GM15510 (cell line): ENCODE measurements around the gene C3orf49.

Experiments used
- POLR2A ChIP-seq: IDR thresholded peaks from 3 replicates; pipeline ENCODE4 v1.6.1; 2011; ENCODE audit warnings: borderline replicate concordance; ENCODE audit not compliant: insufficient read length; ENCODE audit errors: extremely low read depth

C3orf49 gene, protein sequence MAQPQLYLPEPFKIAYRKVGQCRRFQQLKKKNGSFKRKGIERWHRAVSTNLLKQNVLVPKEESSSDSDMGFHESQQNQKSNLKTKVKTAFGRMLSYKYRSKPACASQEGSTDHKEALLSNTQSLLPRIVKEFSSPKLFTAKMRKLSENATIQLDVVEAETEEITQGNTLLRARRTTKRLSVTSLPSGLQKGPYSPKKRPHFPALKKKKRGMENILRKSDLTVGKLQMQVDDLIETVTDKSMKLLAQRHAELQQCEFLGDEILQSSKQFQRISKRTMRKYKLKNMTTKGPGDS

DNA sequence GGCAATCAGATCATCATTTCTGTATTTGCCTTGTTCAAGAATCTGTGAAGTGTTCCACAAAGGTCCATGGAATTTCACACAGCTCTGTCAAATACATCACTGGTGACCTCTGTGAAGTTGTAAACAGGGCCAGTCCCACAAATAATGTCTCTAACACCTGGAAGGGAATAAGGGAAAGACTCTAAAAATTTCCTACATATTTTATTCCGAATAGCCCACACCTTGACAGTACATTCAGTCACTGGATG, at the start of gene C3orf49:
Gene C3orf49, plus strand, starts transcription at position 149 of the 248 bp plus-strand sequence. CDS start 173 bp downstream, outside the sequence.
- no peak for TF ChIP-seq POLR2A

DNA sequence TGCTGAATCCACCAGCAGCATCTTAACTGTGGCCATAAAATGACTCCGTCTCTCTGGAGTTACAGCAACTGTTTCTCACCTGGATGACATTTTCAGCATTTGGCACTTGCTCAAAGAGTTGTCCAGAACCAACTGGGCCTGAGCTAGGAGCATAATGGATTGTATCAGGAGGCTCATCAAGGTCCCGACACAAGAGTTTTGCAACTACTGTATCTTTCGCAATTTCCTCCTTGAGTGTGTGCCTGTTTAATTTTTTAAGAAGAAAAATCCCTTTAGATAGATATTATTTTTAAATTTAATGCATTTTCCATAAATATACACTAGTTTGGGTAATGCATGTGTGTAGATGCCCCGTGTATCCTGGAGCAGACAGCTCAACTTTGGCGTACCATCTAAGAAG, 44.3 kb upstream of the C3orf49 start:
- TF ChIP-seq POLR2A = no peak

DNA sequence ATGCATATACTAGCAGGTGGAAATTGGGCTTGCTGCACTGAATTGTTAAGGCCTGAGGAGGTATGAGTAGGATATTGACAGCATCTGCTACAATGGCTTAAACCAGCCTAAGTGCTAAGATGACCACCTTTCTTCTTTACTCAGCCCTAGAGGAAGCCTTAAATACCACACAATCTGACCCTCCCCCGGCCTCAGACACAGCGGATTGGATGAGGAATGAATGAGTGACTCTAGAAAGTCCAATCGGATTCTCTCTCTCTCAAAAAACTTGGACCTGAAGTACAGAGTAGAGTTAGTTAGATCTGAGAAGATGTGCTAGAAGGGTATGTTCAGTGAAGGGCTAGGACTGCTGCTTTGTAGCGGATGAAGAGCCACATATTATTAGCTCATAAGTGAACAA, 39.9 kb upstream of the C3orf49 start:
- no peak for TF ChIP-seq POLR2A

DNA sequence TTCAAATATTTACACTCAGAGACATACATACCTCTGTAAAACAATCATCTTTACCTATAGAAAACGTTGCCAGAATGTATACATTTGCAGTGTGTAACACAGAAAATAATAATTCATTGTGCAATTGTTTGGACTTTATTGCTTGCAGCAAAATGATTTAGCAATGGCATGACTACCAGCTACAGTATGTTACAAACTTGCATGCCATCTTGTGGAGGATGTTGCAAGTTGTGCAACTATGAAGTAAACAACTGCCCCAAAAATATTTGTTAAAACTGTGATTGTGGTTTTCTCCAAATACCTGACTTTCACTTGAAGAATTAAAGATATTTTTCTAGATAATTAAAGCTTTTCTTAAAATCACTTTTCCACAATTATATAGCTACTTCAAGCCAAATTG, 27.1 kb upstream of the C3orf49 start:
- TF ChIP-seq POLR2A = no peak

DNA sequence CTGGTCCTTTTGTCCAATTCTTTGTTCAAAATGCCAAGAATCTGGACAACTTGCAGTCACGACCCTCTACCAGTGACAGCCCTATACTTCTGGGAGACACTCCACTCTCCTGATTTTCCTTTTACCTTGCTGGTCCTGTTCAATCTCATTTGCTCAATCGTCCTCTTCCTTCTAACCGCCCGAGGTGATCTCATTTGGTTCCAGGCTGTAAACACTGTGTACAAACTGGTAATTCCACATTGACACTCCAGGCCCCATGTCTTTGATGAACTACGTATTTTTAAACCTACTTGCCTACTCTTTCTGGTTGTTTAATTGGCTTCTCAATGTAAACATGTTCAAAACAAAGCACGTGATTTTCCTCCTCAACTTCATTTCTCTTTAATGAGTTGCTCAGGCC, 23.7 kb upstream of the C3orf49 start:
- TF ChIP-seq POLR2A = no peak

DNA sequence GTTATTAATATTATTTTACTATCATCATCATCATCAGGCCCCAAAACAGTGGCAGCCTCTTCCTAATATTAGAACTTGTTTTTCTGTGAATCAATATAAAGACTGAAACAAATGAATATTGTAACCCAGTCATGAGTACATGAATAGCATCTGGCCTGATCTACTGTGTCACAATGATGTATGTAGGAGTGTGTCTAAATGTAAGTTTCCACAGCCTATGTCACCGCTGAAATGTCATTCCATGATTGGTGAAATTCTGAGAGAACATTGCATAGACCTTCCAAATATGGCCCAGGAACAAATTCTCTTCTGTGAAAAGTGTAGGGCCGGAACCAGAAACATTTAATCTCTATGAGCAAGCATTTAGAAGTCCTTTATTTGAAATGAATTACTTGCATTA, 20.6 kb upstream of the C3orf49 start:
- no peak for TF ChIP-seq POLR2A

DNA sequence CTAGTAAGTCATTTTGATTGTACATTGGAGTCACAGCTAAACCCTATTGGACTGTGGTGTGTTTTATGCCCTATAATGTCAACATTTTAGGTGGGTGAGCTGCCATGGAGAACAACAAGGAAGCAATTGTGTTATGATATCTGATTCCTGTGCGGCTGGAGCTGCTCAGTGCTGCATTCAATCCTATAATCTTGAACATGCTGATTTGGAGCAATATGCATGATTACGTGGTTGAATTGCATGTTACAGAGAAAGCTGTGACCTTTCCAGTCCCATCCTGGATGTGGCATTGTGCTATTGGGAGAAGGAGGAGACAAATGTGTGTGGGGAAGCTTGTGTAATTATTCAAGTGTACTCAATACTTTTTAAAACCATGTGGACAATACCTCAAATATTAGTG, 20.1 kb upstream of the C3orf49 start:
- TF ChIP-seq POLR2A = no peak

DNA sequence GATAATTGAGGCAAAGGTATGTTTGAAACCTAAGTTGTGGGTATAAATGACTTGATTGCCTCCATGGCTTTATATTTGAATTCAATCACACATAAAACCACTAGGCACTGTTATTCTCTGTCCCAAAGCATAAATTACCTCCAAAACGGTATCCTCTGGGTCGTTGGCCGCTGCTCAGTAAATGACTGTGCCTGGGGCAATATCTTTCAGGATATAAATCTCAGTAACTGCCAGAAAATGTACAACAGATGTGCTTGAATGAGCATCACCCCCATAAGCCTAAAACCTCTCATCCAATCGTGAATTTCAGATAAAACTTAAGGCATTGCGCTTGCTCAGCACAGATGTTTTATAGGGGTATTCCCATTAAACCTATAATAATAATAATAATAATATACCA, 19.0 kb upstream of the C3orf49 start:
- TF ChIP-seq POLR2A = no peak

DNA sequence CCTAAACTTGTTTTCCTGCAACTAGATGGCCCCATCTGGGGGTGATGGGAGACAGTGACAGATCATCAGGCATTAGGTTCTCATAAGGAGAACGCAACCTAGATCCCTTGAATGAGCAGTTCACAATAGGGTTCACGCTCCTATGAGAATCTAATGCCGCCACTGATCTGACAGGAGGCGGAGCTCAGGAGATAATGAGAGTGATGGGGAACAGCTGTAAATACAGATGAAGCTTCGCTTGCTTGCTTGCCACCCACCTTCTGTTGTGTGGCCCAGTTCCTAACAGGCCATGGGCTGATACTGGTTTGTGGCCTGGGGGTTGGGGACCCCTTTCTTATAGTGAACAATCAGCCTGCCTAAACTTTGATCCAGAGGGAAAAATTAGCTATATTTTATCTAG, 15.2 kb upstream of the C3orf49 start:
- no peak for TF ChIP-seq POLR2A

DNA sequence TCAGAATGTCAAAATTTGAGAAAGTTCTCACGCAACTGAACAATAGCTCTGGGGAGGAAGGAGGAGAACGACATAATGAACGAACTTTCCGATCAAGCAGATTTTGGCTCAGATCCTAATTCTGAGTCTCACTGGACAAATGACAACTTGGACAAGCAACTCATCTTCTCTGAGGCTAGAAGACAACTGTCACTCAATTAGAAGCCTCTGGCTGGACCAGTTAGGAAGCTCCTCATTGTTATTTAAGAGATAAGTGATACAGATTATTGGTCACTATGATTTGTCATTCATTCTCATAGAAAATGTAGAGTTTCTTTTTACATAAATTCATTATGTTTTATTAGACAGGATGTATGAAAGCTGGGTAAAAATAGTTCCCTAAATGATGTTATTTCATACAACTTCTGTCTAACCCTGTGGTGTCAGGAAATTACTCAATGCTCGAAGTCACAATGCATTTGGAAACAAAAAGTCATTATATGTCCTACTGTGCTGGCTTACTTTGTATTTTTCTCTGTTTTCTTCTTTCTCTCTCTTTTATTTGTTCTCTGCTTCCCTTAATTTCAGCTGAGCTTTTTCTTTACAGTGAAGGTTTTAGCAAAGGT, 11.0 kb upstream of the C3orf49 start:
- no peak for TF ChIP-seq POLR2A

DNA sequence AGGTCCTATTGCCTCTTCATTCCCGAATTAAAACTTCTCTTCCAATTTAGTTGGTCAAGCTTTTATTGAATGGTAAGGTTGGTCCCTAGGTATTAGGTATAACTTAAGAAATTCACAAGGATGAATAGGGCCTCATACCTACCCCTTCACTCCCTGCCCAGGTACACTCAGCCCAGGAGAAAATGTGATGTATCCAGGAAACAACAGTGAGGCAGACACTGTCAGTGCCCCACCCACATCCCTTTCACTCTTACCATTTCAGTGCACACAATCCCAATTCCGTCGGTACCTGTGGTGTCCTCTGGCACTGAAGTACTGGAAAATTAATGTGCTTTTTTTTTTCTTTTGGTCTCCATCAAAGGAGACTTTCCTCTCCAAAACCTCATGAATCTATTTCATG, 10.5 kb upstream of the C3orf49 start:
- TF ChIP-seq POLR2A = no peak

DNA sequence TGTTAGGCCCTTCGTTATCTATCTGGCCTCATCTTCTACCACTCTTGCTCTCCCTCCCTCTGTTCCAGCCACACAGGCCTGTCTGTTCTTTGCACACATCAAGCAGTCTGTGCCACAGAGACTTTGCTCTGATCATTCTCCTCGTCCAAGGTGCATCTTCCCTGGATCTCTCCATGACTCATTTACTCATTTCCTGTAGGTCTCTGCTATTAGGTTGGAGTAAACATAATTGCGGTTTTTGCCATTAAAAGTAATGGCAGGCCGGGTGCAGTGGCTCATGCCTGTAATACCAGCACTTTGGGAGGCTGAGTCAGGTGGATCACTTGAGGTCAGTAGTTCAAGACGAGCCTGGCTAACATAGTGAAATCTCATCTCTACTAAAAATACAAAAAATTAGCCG, 9.5 kb upstream of the C3orf49 start:
- no peak for TF ChIP-seq POLR2A

DNA sequence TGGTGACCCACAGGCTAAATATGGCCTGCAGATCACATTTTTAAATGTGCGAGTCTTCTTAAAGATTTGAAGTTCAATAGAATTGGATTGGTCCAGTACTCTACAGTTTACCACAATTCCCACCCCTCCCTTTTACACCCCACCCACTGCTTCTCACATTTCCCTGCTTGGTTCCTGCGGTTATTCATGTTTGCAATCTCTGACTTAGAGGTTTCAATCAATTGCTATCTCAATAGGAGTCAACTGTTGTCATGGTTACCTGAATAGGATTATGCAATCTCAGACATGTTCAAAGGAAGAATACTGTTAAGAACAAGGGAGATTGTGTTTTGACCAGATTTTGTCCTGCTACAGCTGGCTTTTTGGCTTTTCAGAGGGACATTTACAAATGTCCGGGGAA, 4.9 kb upstream of the C3orf49 start:
- TF ChIP-seq POLR2A = no peak

DNA sequence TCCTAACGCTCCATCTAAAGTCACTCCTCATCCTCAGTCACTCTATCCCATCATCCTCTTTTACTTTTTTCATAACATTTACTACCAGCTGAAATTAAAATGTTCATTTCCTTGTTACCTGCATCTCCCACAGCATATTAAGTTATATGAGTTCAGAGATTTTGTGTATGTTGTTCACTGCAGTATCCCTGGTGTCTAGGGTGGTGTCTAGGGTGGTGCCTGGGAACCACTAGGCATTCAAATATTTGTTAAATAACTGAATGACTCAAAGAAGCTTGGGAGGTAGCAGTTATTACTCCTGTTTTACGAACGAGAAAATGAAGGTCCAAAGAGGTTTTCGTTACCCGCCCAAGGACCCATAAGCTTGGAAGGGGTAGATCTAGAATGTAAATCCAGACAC, 1.9 kb upstream of the C3orf49 start:
- TF ChIP-seq POLR2A = no peak

DNA sequence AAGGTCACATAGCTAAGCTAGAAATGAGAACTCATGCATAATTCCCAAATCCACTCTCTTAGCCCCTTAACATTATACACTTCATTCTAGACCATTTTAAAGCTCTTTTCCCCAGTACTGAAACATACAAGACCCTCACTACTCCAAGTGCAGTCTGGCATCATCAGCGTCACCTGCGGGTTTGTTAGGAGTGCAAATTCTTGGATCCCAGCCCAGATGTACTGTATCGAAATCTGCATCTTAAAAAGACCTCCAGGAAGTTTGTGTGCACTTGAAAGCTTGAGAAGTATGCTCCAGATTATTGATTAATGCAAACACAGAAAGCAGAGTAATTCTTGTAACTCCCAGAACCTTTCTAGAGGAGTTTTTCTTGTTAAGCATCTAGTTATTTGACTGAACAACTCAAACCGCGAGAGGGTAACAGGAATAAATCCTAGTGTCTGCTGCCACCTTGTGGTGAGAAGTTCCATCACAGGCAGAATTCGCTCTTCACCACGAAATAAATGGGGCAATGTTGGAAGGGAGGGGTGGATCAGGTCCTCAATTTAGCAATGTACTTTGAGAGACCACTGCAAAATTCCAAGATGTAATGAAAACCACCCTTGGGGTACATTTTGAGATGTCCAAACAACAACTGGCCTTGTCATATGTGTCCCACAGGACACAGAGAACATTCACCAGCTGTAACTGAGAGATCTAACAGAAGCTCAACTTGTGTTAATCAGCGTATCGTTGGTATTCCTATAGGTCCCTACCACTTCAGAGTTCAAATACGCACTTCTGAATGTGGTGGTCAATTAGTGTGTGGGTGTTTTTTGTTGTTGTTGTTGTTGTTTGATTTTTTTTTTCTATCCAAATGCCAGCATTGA, 583 bp upstream of the C3orf49 start:
- no peak for TF ChIP-seq POLR2A

DNA sequence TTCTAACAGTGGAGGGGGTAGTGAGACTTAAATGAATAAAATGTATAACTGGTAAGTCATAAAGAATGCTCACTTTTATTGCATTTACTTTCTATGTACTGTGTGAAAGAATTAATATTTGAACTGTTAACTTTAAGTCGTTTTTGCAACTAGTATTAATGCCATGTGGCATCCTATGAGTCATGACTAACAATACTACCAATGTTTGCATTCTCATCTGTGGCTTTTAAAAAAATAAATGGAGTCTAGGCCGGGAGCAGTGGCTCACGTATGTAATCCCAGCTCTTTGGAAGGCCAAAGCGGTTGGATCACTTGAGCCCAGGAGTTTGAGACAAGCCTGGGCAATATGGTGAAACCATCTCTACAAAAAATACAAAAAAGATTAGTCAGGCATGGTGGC, 5.2 kb downstream of the C3orf49 start:
- no peak for TF ChIP-seq POLR2A

DNA sequence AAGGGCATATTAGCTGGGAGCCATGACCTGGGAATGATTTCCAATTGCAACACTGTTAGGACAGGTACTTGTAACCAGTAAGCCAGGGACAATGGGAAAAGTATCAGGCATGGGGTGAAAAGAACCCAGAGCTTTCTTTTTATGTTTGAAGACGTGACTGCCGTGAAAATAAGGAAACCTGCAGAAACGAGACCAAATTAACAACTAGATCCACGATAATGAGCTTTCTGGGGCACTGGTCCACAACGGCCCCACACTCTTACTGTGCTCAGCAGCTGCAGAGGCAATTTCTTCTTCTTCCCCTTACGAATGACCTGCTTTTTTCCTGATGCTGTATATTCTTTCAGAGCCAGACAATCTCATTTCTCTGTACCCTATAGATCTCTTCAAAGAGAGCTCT, 11.4 kb downstream of the C3orf49 start:
- no peak for TF ChIP-seq POLR2A

DNA sequence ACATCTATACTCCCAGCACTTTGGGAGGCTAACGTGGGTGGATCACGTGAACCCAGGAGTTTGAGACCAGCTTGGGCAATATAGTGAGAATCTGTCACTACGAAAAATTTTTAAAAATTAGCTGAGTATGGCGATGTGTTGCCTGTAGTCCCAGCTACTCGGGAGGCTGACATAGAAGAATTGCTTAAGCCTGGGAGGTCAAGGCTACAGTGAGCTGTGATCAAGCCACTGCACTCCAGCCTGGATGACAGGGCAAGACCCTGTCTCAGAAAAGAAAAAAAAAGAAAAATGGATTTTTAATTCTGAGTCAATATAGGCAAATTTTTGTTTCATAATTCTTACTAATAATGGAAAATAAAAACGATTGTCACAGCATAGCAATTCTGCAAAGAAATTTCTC, 13.3 kb downstream of the C3orf49 start:
- TF ChIP-seq POLR2A = no peak
